Measurements from ENCODE around the gene TINCR.
"Not testable (repeated sequence)": the region's sequence is repeated elsewhere in the genome, so short reads cannot be mapped to it uniquely, and the experiment has no call there.

The TINCR gene

GRCh38 chr19:5567360-5567969, at the start of gene TINCR:
TSS of gene TINCR (minus strand) at chr19:5567953.
- Histone ChIP-seq H3K36me3 (ENCODE audit: control insufficient read depth, insufficient read depth, low read length) (no peaks in the 10 kb centered on the region), H3K27ac (ENCODE audit: low read depth, low read length) (no peak within 1 kb of the TSS)

GRCh38 chr19:5617080-5617479, 49.3 kb upstream of the TINCR start:
- Histone ChIP-seq H3K4me1 (ENCODE audit: control insufficient read depth, insufficient read depth, low read length) (peaks cover 8% of the 10 kb centered on the region; the same call in 1 of the 2 replicates), H3K27me3 (ENCODE audit: control insufficient read depth, insufficient read depth, low read length) (no peaks in the 10 kb centered on the region), H3K36me3 (ENCODE audit: control insufficient read depth, insufficient read depth, low read length) (peaks cover 86% of the 10 kb centered on the region), H3K27ac (ENCODE audit: low read depth, low read length) (no peak overlapping the region), H3K4me3 (ENCODE audit: low read depth, low read length) (no peak overlapping the region), H3K9ac (ENCODE audit: low read length) (no peak overlapping the region), H3K9me3 (ENCODE audit: control insufficient read depth, insufficient read depth, low read depth, low read length) (no peaks in the 10 kb centered on the region)

More at GRCh38 chr19:5567360-5567969, at the start of gene TINCR:
- Histone ChIP-seq H3K4me1 (ENCODE audit: control insufficient read depth, insufficient read depth, low read length) (no peaks in the 10 kb centered on the region), H3K9ac (ENCODE audit: low read length) (no peak within 1 kb of the TSS), H3K4me3 (ENCODE audit: low read depth, low read length) (peak within 1 kb of the TSS; percentile 64), H3K9me3 (ENCODE audit: control insufficient read depth, insufficient read depth, low read depth, low read length) (no peaks in the 10 kb centered on the region), H3K27me3 (ENCODE audit: control insufficient read depth, insufficient read depth, low read length) (peaks cover 35% of the 10 kb centered on the region)

- Histone ChIP-seq H3K27ac (ENCODE audit: low read depth, low read length) (no peak overlapping the region), H3K36me3 (ENCODE audit: control insufficient read depth, insufficient read depth, low read length) (peaks cover 85% of the 10 kb centered on the region)
Observed at GRCh38 chr19:5615756-5616327, 48.1 kb upstream of the TINCR start.

GRCh38 chr19:5612891-5613865, 45.4 kb upstream of the TINCR start:
- H3K36me3 ChIP-seq (ENCODE audit: control insufficient read depth, insufficient read depth, low read length), result peaks cover 88% of the 10 kb centered on the region
- no peaks in the 10 kb centered on the region for H3K4me1 ChIP-seq (ENCODE audit: control insufficient read depth, insufficient read depth, low read length)
- H3K27ac ChIP-seq (ENCODE audit: low read depth, low read length), result no peak overlapping the region
- no peaks in the 10 kb centered on the region for H3K27me3 ChIP-seq (ENCODE audit: control insufficient read depth, insufficient read depth, low read length)
- H3K4me3 ChIP-seq (ENCODE audit: low read depth, low read length), result no peak overlapping the region
- no peak overlapping the region for H3K9ac ChIP-seq (ENCODE audit: low read length)
- no peaks in the 10 kb centered on the region for H3K9me3 ChIP-seq (ENCODE audit: control insufficient read depth, insufficient read depth, low read depth, low read length)

More at GRCh38 chr19:5615756-5616327, 48.1 kb upstream of the TINCR start:
- no peak overlapping the region for H3K9ac ChIP-seq (ENCODE audit: low read length)
- no peaks in the 10 kb centered on the region for H3K4me1 ChIP-seq (ENCODE audit: control insufficient read depth, insufficient read depth, low read length)
- no peaks in the 10 kb centered on the region for H3K9me3 ChIP-seq (ENCODE audit: control insufficient read depth, insufficient read depth, low read depth, low read length)
- H3K27me3 ChIP-seq (ENCODE audit: control insufficient read depth, insufficient read depth, low read length), result no peaks in the 10 kb centered on the region
- H3K4me3 ChIP-seq (ENCODE audit: low read depth, low read length), result no peak overlapping the region

- H3K27me3 ChIP-seq (ENCODE audit: control insufficient read depth, insufficient read depth, low read length), result no peaks in the 10 kb centered on the region
- no peak overlapping the region for H3K4me3 ChIP-seq (ENCODE audit: low read depth, low read length)
- no peak overlapping the region for H3K9ac ChIP-seq (ENCODE audit: low read length)
- no peak overlapping the region for H3K27ac ChIP-seq (ENCODE audit: low read depth, low read length)
- H3K9me3 ChIP-seq (ENCODE audit: control insufficient read depth, insufficient read depth, low read depth, low read length), result no peaks in the 10 kb centered on the region
- H3K36me3 ChIP-seq (ENCODE audit: control insufficient read depth, insufficient read depth, low read length), result peaks cover 87% of the 10 kb centered on the region
- no peaks in the 10 kb centered on the region for H3K4me1 ChIP-seq (ENCODE audit: control insufficient read depth, insufficient read depth, low read length)
Observed at GRCh38 chr19:5609881-5610448, 42.2 kb upstream of the TINCR start.

- H3K4me1 ChIP-seq (ENCODE audit: control insufficient read depth, insufficient read depth, low read length); H3K27ac ChIP-seq (ENCODE audit: low read depth, low read length); H3K9me3 ChIP-seq (ENCODE audit: control insufficient read depth, insufficient read depth, low read depth, low read length); H3K27me3 ChIP-seq (ENCODE audit: control insufficient read depth, insufficient read depth, low read length); H3K9ac ChIP-seq (ENCODE audit: low read length); H3K4me3 ChIP-seq (ENCODE audit: low read depth, low read length): not testable (repeated sequence)
- H3K36me3 ChIP-seq (ENCODE audit: control insufficient read depth, insufficient read depth, low read length), result peaks cover 87% of the 10 kb centered on the region
Observed at GRCh38 chr19:5608766-5609165, 41.0 kb upstream of the TINCR start.

- H3K9ac ChIP-seq (ENCODE audit: low read length), result no peak overlapping the region
Observed at GRCh38 chr19:5608291-5608690, 40.5 kb upstream of the TINCR start.

GRCh38 chr19:5607318-5608275, 39.8 kb upstream of the TINCR start:
- no peaks in the 10 kb centered on the region for H3K27me3 ChIP-seq (ENCODE audit: control insufficient read depth, insufficient read depth, low read length)
- H3K4me3 ChIP-seq (ENCODE audit: low read depth, low read length), result no peak overlapping the region
- no peak overlapping the region for H3K9ac ChIP-seq (ENCODE audit: low read length)
- H3K27ac ChIP-seq (ENCODE audit: low read depth, low read length), result no peak overlapping the region
- H3K36me3 ChIP-seq (ENCODE audit: control insufficient read depth, insufficient read depth, low read length), result peaks cover 87% of the 10 kb centered on the region
- no peaks in the 10 kb centered on the region for H3K9me3 ChIP-seq (ENCODE audit: control insufficient read depth, insufficient read depth, low read depth, low read length)
- H3K4me1 ChIP-seq (ENCODE audit: control insufficient read depth, insufficient read depth, low read length), result no peaks in the 10 kb centered on the region

More at GRCh38 chr19:5608291-5608690, 40.5 kb upstream of the TINCR start:
- Histone ChIP-seq H3K9me3 (ENCODE audit: control insufficient read depth, insufficient read depth, low read depth, low read length) (no peaks in the 10 kb centered on the region), H3K36me3 (ENCODE audit: control insufficient read depth, insufficient read depth, low read length) (peaks cover 87% of the 10 kb centered on the region), H3K4me1 (ENCODE audit: control insufficient read depth, insufficient read depth, low read length) (no peaks in the 10 kb centered on the region), H3K27me3 (ENCODE audit: control insufficient read depth, insufficient read depth, low read length) (no peaks in the 10 kb centered on the region), H3K4me3 (ENCODE audit: low read depth, low read length) (no peak overlapping the region), H3K27ac (ENCODE audit: low read depth, low read length) (no peak overlapping the region)

GRCh38 chr19:5605362-5605761, 37.6 kb upstream of the TINCR start:
- no peaks in the 10 kb centered on the region for H3K27me3 ChIP-seq (ENCODE audit: control insufficient read depth, insufficient read depth, low read length)
- no peaks in the 10 kb centered on the region for H3K4me1 ChIP-seq (ENCODE audit: control insufficient read depth, insufficient read depth, low read length)
- no peak overlapping the region for H3K9ac ChIP-seq (ENCODE audit: low read length)
- peaks cover 89% of the 10 kb centered on the region for H3K36me3 ChIP-seq (ENCODE audit: control insufficient read depth, insufficient read depth, low read length)
- no peak overlapping the region for H3K4me3 ChIP-seq (ENCODE audit: low read depth, low read length)
- no peaks in the 10 kb centered on the region for H3K9me3 ChIP-seq (ENCODE audit: control insufficient read depth, insufficient read depth, low read depth, low read length)
- H3K27ac ChIP-seq (ENCODE audit: low read depth, low read length), result no peak overlapping the region

GRCh38 chr19:5603626-5604025, 35.9 kb upstream of the TINCR start:
- Histone ChIP-seq H3K36me3 (ENCODE audit: control insufficient read depth, insufficient read depth, low read length) (peaks cover 89% of the 10 kb centered on the region), H3K9me3 (ENCODE audit: control insufficient read depth, insufficient read depth, low read depth, low read length) (no peaks in the 10 kb centered on the region), H3K4me3 (ENCODE audit: low read depth, low read length) (no peak overlapping the region), H3K27ac (ENCODE audit: low read depth, low read length) (no peak overlapping the region), H3K27me3 (ENCODE audit: control insufficient read depth, insufficient read depth, low read length) (no peaks in the 10 kb centered on the region), H3K9ac (ENCODE audit: low read length) (no peak overlapping the region), H3K4me1 (ENCODE audit: control insufficient read depth, insufficient read depth, low read length) (no peaks in the 10 kb centered on the region)

Data from HUES6 (cell line).